NCI-H748 (cell line): ENCODE results near the gene BCL2A1.
"Not testable (repeated sequence)": the region's sequence is repeated elsewhere in the genome, so short reads cannot be mapped to it uniquely, and the experiment has no call there.

Experiments used
- DNase-seq: peaks from one replicate; lab custom pipeline; 2025; ENCODE audit not compliant: unreplicated experiment; lab: John Stamatoyannopoulos, UW

The BCL2A1 gene

GRCh38 chr15:79962178-79962577 is 8.8 kb downstream of the BCL2A1 start:
- no peak for DNase-seq

- DNase-seq = no peak
Measured at GRCh38 chr15:79960502-79961212, 10.3 kb downstream of the BCL2A1 start.

GRCh38 chr15:79957741-79958140 is 13.3 kb downstream of the BCL2A1 start:
- DNase-seq = no peak

GRCh38 chr15:79956354-79956939 is 14.5 kb downstream of the BCL2A1 start:
- no peak for DNase-seq

GRCh38 chr15:79954661-79955060 is 16.3 kb downstream of the BCL2A1 start:
- DNase-seq = no peak

DNA sequence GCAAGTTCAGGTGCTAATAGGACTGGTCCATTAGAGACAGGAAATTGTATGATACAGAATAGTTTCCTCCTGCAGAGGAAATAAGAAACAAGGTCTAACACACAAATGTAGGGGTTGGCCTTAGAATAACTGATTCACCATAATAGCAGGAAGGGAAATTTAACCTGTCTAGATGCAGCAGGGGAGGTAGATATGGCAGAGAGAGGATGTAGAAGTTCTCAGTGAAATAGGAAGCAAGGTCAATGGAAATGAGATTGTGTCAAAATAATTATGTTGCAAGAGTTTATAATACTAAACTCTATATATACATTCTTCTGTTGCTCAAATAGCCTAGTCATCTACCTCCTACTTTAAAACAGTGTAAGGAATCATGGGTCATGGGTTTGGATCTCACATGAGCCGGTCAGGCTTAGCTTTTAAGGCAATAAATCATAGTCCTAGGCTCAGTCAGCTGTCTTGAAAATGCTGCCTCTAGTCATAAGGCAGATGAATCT is 17.0 kb downstream of the BCL2A1 start:
- DNase-seq = no peak

DNA sequence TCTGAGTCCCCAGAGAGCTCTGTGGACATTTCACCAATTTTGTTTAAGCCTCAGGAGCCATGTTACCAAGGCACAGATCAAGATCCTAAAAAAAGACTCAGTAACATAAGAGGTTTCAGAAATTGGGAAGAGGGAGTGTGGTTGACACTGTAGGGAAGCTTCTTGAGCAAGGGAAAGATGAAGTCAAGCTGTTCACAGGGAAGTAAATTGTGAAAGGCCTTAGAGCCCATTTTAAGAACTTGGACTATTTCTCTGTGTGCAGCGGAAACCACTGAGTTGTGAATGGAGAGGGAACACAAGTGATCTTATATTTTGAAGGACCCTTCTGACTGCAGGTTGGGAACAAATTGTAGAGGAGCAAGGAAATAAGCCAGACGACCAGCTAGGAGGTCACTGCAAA is 18.7 kb downstream of the BCL2A1 start:
- DNase-seq = no peak

DNA sequence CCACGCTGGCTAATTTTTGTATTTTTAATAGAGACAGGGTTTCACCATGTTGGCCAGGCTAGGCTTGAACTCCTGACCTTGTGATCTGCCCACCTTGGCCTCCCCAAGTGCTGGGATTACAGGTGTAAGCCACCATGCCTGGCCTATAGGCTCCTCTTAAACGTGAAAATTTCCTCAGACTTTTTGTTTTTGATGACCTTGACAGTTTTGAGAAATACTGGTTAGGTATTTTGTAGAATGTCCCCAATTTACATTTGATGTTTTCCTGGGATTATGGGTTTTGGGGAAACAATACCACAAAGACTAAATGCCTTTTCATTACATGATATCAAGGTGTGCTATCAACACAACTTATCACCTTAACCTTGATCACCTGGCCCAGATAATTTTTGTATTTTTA is 20.7 kb downstream of the BCL2A1 start:
- DNase-seq = no peak

DNA sequence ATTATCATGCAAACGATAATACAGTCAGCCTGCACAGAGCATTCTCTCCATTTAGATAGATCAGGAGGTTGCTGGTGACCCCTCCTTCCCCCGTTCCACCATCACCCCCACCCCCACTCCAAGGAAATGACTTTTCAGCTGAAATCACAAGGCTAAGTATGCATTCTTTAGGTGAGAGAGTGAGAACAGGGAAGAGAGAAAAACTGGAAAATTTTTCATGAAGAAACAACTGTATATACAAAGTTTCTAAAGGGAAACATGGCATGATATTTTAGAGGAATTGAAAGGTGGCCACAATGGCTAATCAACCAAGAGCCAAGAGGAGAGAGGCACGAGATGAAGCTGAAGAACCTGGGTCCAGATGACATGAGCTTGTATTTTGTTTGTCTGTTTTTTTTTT is 22.2 kb downstream of the BCL2A1 start:
- no peak for DNase-seq

DNA sequence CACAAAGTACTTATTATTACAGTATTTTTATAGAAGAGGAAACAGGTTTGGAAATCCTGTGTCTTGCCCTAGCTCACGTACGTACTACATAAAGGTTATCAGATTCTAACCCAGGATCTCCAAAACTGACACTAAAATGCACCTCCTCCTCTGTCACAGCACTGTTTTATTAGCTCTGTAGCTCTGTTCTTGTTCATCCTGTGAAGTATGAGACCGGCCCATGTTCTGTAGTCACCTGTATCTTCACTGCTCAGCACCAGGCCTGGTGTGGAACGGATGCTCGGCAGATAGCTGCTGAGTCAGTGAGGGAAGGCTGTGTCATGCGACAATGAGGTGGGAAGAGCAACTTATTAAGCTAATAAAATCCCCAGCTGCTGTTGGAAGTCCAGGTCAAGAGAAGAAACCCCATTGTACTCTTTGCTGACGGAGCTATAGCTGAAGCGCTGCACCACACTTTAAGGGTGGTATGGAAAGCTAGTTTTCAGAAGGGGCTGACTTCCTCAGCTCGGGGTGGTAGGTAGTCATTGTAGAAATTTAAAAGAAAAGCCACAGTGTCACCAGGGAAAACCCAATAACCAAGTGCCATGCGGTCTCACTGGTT is 22.8 kb downstream of the BCL2A1 start:
- DNase-seq = no peak

DNA sequence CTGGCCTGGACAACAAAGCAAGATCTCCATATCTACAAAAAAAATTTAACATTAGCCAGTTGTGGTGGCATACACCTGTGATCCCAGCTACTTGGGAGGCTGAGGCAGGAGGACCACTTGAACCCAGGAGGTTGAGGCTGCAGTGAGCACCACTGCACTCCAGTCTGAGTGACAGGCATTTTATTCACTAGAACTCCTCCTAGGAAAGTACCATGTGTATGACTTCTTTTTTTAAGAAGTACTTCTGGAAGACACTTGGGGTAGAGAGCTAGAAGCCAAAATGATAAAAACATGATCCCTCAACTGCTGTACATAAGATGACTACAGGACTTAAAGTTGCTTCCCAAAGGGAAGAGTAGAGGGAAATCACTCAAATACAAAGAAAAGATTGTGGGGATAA is 24.0 kb downstream of the BCL2A1 start:
- no peak for DNase-seq

- DNase-seq = no peak
Measured at GRCh38 chr15:79944622-79945021, 26.4 kb downstream of the BCL2A1 start.

DNA sequence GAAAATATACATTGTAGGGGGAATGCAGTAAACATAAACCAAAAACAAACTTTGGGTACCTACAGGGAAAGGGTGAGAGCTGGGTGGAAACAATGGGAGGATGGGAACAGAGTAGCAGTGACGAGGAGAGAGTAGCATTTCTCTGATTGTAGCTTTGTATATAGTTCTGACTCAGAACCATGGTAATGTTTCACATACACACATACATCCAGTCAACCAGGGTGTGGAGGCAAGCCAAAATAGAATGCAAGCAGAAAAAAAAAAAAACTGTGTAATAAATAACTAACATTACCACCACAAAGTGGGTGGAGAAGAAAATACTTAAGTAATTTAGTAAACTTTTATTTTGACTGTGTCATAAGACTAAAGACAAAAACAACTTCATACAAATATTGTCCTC is 27.2 kb downstream of the BCL2A1 start:
- no peak for DNase-seq

- no peak for DNase-seq
Measured at GRCh38 chr15:79942741-79943481, 28.1 kb downstream of the BCL2A1 start.

- DNase-seq = no peak
Measured at GRCh38 chr15:79939399-79939798, 31.6 kb downstream of the BCL2A1 start.

DNA sequence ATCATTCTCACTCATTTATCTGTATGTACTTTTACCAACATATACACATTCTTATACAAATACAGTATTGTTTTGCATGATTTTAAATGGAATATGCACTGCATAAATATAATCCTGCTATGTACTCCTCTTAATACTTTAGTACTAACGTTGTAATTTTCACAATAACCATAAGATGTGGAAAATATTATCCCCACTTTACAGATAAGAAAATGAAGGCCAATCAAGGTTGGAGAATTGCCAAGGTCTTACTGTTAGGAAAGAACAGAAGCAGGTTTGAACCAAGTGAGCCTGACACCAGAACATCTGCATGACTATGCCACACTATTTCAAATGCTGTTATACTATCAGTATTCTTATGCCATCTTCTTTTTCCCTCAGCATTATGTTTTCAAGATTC is 32.9 kb downstream of the BCL2A1 start:
- DNase-seq = no peak

- not testable (repeated sequence) for DNase-seq
Measured at GRCh38 chr15:79935556-79936201, 35.3 kb downstream of the BCL2A1 start.

DNA sequence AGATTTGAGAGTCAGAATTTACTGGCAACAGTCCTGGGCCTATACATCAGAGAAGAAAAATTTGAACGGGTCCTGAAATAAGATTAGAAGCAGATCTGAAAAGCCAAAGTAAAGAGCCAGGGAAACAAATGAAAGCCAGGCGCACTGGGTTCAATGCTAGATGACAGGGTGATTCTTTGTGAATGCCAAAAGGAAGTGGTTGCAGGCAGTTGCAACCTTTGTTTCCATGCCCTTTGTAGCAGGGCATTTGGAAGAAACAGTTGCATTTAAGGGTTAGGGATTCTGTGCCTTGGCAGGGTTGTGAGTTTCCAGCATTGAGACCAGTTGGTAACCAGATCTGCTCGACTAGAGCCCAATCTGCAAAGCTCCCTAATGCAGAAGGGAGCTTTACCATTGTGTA is 37.8 kb downstream of the BCL2A1 start:
- DNase-seq = no peak

DNA sequence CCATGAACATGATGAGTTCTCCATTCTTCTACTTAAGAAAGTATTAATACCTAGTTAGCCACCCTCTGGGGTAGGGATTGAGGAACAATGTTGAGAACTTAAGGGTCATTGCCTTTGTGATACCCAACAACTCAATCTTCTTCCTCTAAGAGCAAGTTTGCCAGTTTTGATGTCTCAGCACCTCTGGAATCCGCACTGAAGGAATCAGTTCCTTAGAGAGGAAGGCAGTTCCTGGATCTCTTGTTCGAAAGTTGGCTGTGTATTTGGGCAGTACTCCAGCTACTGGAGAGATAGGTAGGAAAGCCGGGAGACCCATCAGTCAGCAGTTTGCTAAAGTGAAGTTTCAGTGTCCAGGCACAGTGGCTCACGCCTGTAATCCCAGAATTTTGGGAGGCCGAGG is 38.5 kb downstream of the BCL2A1 start:
- DNase-seq = no peak

- no peak for DNase-seq
Measured at GRCh38 chr15:79930516-79930915, 40.5 kb downstream of the BCL2A1 start.

DNA sequence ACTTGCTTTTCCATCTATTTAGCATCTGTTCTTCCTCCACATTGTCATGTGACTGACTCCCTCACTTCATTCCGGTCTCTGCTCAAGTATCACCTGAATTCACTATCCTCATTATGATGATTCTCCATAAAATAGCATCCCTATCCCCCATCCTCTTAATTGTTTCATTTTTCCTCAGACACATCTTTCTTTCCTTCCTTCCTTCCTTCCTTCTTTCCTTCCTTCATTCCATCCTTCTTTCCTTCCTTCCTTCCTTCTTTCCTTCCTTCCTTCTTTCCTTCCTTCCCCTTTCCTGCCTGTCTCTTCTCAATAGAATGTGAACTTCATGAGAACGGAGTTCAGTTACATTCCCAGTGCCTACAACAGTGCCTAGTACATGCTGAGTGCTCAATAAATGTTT is 41.6 kb downstream of the BCL2A1 start:
- DNase-seq = no peak
